ENCODE results near the gene FGF2. TPM values are rescaled to one million over a fixed set of nuclear protein-coding genes. Genes with fewer than 3 reads are reported as not detected.

Gene FGF2
- total RNA-seq, 1 donor from 2014 or later, result 2.7 TPM

- Mint-ChIP-seq H3K27ac (no peak overlapping the region), H3K27me3 (no peaks in the 10 kb centered on the region), H3K36me3 (ENCODE audit: insufficient read depth) (no peaks in the 10 kb centered on the region), H3K4me1 (ENCODE audit: low read depth) (no peaks in the 10 kb centered on the region), H3K4me3 (ENCODE audit: low read depth) (no peak overlapping the region), H3K9me3 (ENCODE audit: low read depth) (no peaks in the 10 kb centered on the region)
- DNase-seq (ENCODE audit: low spot score, unreplicated experiment), result no peak
- TF ChIP-seq CTCF (IDR thresholded peaks at IDR 0.05; ENCODE audit: unreplicated experiment), result no peak
Observed at GRCh38 chr4:122814426-122814825, 12.2 kb upstream of the FGF2 start.

GRCh38 chr4:122815248-122815647 lies 11.4 kb upstream of the FGF2 start:
- no peak for DNase-seq (ENCODE audit: low spot score, unreplicated experiment)
- no peaks in the 10 kb centered on the region for H3K4me1 Mint-ChIP-seq (ENCODE audit: low read depth)
- H3K27ac Mint-ChIP-seq, result no peak overlapping the region
- H3K9me3 Mint-ChIP-seq (ENCODE audit: low read depth), result no peaks in the 10 kb centered on the region
- TF ChIP-seq CTCF (IDR thresholded peaks at IDR 0.05; ENCODE audit: unreplicated experiment), result no peak
- no peaks in the 10 kb centered on the region for H3K36me3 Mint-ChIP-seq (ENCODE audit: insufficient read depth)
- no peak overlapping the region for H3K4me3 Mint-ChIP-seq (ENCODE audit: low read depth)
- no peaks in the 10 kb centered on the region for H3K27me3 Mint-ChIP-seq

- H3K4me1 Mint-ChIP-seq (ENCODE audit: low read depth), result no peaks in the 10 kb centered on the region
- H3K27me3 Mint-ChIP-seq, result no peaks in the 10 kb centered on the region
- H3K4me3 Mint-ChIP-seq (ENCODE audit: low read depth), result no peak overlapping the region
- H3K36me3 Mint-ChIP-seq (ENCODE audit: insufficient read depth), result no peaks in the 10 kb centered on the region
- H3K27ac Mint-ChIP-seq, result no peak overlapping the region
- no peak for TF ChIP-seq CTCF (IDR thresholded peaks at IDR 0.05; ENCODE audit: unreplicated experiment)
- DNase-seq (ENCODE audit: low spot score, unreplicated experiment), result no peak
- H3K9me3 Mint-ChIP-seq (ENCODE audit: low read depth), result no peaks in the 10 kb centered on the region
Observed at GRCh38 chr4:122816476-122816875, 10.2 kb upstream of the FGF2 start.

- no peak overlapping the region for H3K27ac Mint-ChIP-seq
- no peak for TF ChIP-seq CTCF (IDR thresholded peaks at IDR 0.05; ENCODE audit: unreplicated experiment)
- no peak overlapping the region for H3K4me3 Mint-ChIP-seq (ENCODE audit: low read depth)
- no peak for DNase-seq (ENCODE audit: low spot score, unreplicated experiment)
- no peaks in the 10 kb centered on the region for H3K4me1 Mint-ChIP-seq (ENCODE audit: low read depth)
- peaks cover 16% of the 10 kb centered on the region for H3K27me3 Mint-ChIP-seq
- no peaks in the 10 kb centered on the region for H3K36me3 Mint-ChIP-seq (ENCODE audit: insufficient read depth)
- no peaks in the 10 kb centered on the region for H3K9me3 Mint-ChIP-seq (ENCODE audit: low read depth)
Observed at GRCh38 chr4:122819708-122820449, 6.8 kb upstream of the FGF2 start.

GRCh38 chr4:122821092-122821491 lies 5.5 kb upstream of the FGF2 start:
- no peaks in the 10 kb centered on the region for H3K36me3 Mint-ChIP-seq (ENCODE audit: insufficient read depth)
- H3K4me1 Mint-ChIP-seq (ENCODE audit: low read depth), result no peaks in the 10 kb centered on the region
- H3K4me3 Mint-ChIP-seq (ENCODE audit: low read depth), result no peak overlapping the region
- H3K27me3 Mint-ChIP-seq, result peaks cover 25% of the 10 kb centered on the region
- no peaks in the 10 kb centered on the region for H3K9me3 Mint-ChIP-seq (ENCODE audit: low read depth)
- no peak for DNase-seq (ENCODE audit: low spot score, unreplicated experiment)
- no peak overlapping the region for H3K27ac Mint-ChIP-seq
- no peak for TF ChIP-seq CTCF (IDR thresholded peaks at IDR 0.05; ENCODE audit: unreplicated experiment)
